A673 (cell line): ENCODE measurements around the gene DHRSX.

Experiments used
- EZH2 ChIP-seq: fragments of 200-600 bp; sonication (generic); IDR thresholded peaks from 2 replicates; pipeline ENCODE4 v1.6.1; 2017; ENCODE audit warnings: borderline replicate concordance, low read depth, mild to moderate bottlenecking, mixed read lengths, antibody characterized with exemption, low read length; ENCODE audit not compliant: poor library complexity, severe bottlenecking
- TF ChIP-seq, protein P1 (sequence below): fragments of 300-800, 200-600 bp; sonication (generic); conservative IDR thresholded peaks from 2 replicates; pipeline ENCODE4 v1.5.1; 2017; ENCODE audit warnings: low read depth, mild to moderate bottlenecking, antibody characterized with exemption, low read length, moderate library complexity, mixed read lengths

GRCh38 chrX:2243913-2244460, 256.8 kb downstream of the DHRSX start:
- TF ChIP-seq, protein P1, sequence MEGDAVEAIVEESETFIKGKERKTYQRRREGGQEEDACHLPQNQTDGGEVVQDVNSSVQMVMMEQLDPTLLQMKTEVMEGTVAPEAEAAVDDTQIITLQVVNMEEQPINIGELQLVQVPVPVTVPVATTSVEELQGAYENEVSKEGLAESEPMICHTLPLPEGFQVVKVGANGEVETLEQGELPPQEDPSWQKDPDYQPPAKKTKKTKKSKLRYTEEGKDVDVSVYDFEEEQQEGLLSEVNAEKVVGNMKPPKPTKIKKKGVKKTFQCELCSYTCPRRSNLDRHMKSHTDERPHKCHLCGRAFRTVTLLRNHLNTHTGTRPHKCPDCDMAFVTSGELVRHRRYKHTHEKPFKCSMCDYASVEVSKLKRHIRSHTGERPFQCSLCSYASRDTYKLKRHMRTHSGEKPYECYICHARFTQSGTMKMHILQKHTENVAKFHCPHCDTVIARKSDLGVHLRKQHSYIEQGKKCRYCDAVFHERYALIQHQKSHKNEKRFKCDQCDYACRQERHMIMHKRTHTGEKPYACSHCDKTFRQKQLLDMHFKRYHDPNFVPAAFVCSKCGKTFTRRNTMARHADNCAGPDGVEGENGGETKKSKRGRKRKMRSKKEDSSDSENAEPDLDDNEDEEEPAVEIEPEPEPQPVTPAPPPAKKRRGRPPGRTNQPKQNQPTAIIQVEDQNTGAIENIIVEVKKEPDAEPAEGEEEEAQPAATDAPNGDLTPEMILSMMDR, result no peak
- no peak for TF ChIP-seq EZH2
